C4-2B (cell line): ENCODE measurements around the gene SYK.

ENCODE experiments used
- CTCF ChIP-seq: fragments of 450-650 bp; conservative IDR thresholded peaks from 2 replicates; pipeline ENCODE4 v1.5.1; 2017; ENCODE audit warnings: mild to moderate bottlenecking
- ZFX ChIP-seq: fragments of 450-650 bp; IDR thresholded peaks from 2 replicates; pipeline ENCODE4 v1.6.1; 2017

- TF ChIP-seq CTCF (peak; percentile 94), ZFX (no peak)
These were observed 113.4 kb downstream of the SYK start for GRCh38 chr9:90914868-90915483.
